Mesenchymal stem cell (in vitro differentiated cells and primary cell): Measurements from ENCODE around the gene GRK3.

Source experiments
- DNase-seq: peaks from one replicate; pipeline ENCODE4 v3.0.0-alpha.2; 2013
- H2AFZ ChIP-seq: one replicate; pipeline ENCODE4 v1.6.1; 2013; ENCODE audit warnings: low read depth, mild to moderate bottlenecking, control low read depth, inconsistent platforms, low read length, moderate library complexity
- H2AK5ac ChIP-seq: 2 replicates; pipeline ENCODE4 v1.6.1; 2013; ENCODE audit warnings: low read length, moderate library complexity, mild to moderate bottlenecking, inconsistent platforms; ENCODE audit not compliant: severe bottlenecking
- H2BK120ac ChIP-seq: one replicate; pipeline ENCODE4 v1.6.1; 2013; ENCODE audit warnings: low read depth, mild to moderate bottlenecking, inconsistent platforms, low read length, moderate library complexity
- H2BK12ac ChIP-seq, 2 experiments: one replicate each; pipeline ENCODE4 v1.6.1; 2013; ENCODE audit warnings: inconsistent platforms in 2 of 2, low read length in 2 of 2, mild to moderate bottlenecking in 2 of 2, moderate library complexity in 2 of 2, control low read depth in 1 of 2
- H2BK15ac ChIP-seq: one replicate; pipeline ENCODE4 v1.6.1; 2013; ENCODE audit warnings: mild to moderate bottlenecking, low read depth, inconsistent platforms; ENCODE audit not compliant: poor library complexity, severe bottlenecking
- H2BK5ac ChIP-seq: 2 replicates; pipeline ENCODE4 v1.6.1; 2013; ENCODE audit warnings: low read depth, mild to moderate bottlenecking, low read length, control low read depth, inconsistent platforms; ENCODE audit not compliant: poor library complexity, severe bottlenecking
- H3K14ac ChIP-seq, 2 experiments: one replicate each; pipeline ENCODE4 v1.6.1; 2013; ENCODE audit warnings: inconsistent platforms in 2 of 2, low read length in 2 of 2, control low read depth in 1 of 2, mild to moderate bottlenecking in 1 of 2, moderate library complexity in 1 of 2
- H3K18ac ChIP-seq, 2 experiments: one replicate each; pipeline ENCODE4 v1.6.1; 2013; ENCODE audit warnings: inconsistent platforms in 2 of 2, low read length in 2 of 2, control low read depth in 1 of 2, low read depth in 1 of 2, mild to moderate bottlenecking in 1 of 2
- H3K23ac ChIP-seq, 2 experiments: one replicate each; pipeline ENCODE4 v1.6.1; 2013; ENCODE audit warnings: inconsistent platforms in 2 of 2, low read length in 2 of 2, mild to moderate bottlenecking in 2 of 2, moderate library complexity in 2 of 2, control low read depth in 1 of 2
- H3K27ac ChIP-seq: 2 replicates; pipeline ENCODE4 v1.5.1; 2013; ENCODE audit warnings: mild to moderate bottlenecking, moderate library complexity, low read length, control low read depth, inconsistent platforms; ENCODE audit not compliant: poor library complexity, severe bottlenecking
- H3K27me3 ChIP-seq, 2 experiments: 2 replicates each; pipeline versions ENCODE4 v1.6.1 to v1.7.0; 2013; ENCODE audit warnings: low read length in 2 of 2, mild to moderate bottlenecking in 2 of 2, moderate library complexity in 2 of 2, control low read depth in 1 of 2, inconsistent platforms in 1 of 2; ENCODE audit not compliant: control insufficient read depth in 1 of 2, insufficient read depth in 1 of 2
- H3K36me3 ChIP-seq, 2 experiments: 2 replicates each; pipeline versions ENCODE4 v1.6.1 to v1.7.0; 2013; ENCODE audit warnings: low read length in 2 of 2, control low read depth in 1 of 2, inconsistent platforms in 1 of 2, low read depth in 1 of 2, mild to moderate bottlenecking in 1 of 2; ENCODE audit not compliant: insufficient read depth in 2 of 2, control insufficient read depth in 1 of 2
- H3K4ac ChIP-seq, 2 experiments: one replicate each; pipeline ENCODE4 v1.6.1; 2013; ENCODE audit warnings: inconsistent platforms in 2 of 2, low read length in 2 of 2, mild to moderate bottlenecking in 2 of 2, moderate library complexity in 2 of 2, control low read depth in 1 of 2, low read depth in 1 of 2
- H3K4me1 ChIP-seq: 2 replicates; pipeline ENCODE4 v1.6.1; 2013; ENCODE audit warnings: low read depth, low read length, control low read depth; ENCODE audit not compliant: control insufficient read depth, insufficient read depth
- H3K4me2 ChIP-seq: 2 replicates; pipeline ENCODE4 v1.6.1; 2013; ENCODE audit warnings: low read length, mild to moderate bottlenecking, inconsistent platforms; ENCODE audit not compliant: poor library complexity, severe bottlenecking
- H3K4me3 ChIP-seq, 2 experiments: 2 replicates each; pipeline versions ENCODE4 v1.5.1 to v1.7.0; 2013; ENCODE audit warnings: low read length in 2 of 2, mild to moderate bottlenecking in 2 of 2, control low read depth in 1 of 2, low read depth in 1 of 2; ENCODE audit not compliant: insufficient read depth in 1 of 2
- H3K79me1 ChIP-seq: replicated peaks from 2 replicates; pipeline ENCODE4 v1.6.1; 2013; ENCODE audit warnings: mild to moderate bottlenecking, control low read depth, low read length, inconsistent platforms; ENCODE audit not compliant: poor library complexity, severe bottlenecking
- H3K9ac ChIP-seq: 2 replicates; pipeline ENCODE4 v1.7.0; 2013; ENCODE audit warnings: mild to moderate bottlenecking, low read length, moderate library complexity
- H3K9me3 ChIP-seq: 2 replicates; pipeline ENCODE4 v1.7.0; 2013; ENCODE audit warnings: mild to moderate bottlenecking, low read length; ENCODE audit not compliant: control insufficient read depth
- H4K8ac ChIP-seq: one replicate; pipeline ENCODE4 v1.6.1; 2013; ENCODE audit warnings: inconsistent platforms, mild to moderate bottlenecking, low read length, moderate library complexity
- H4K91ac ChIP-seq: one replicate; pipeline ENCODE4 v1.6.1; 2013; ENCODE audit warnings: mild to moderate bottlenecking, low read length, inconsistent platforms
- WGBS: methylation state at CpG from one replicate; pipeline ENCODE4 v1.1.7; 2013; ENCODE audit warnings: mixed read lengths; 5-methylcytosine and 5-hydroxymethylcytosine counted together

Gene GRK3

GRCh38 chr22:25644122-25644521, 79.6 kb downstream of the GRK3 start:
- H4K8ac ChIP-seq: no peak overlapping the region
- no peak for DNase-seq
- no peaks in the 10 kb centered on the region for H3K27me3 ChIP-seq
- H3K79me1 ChIP-seq: no peaks in the 10 kb centered on the region
- no peak overlapping the region for H3K27ac ChIP-seq
- no peak overlapping the region for H3K9ac ChIP-seq
- H4K91ac ChIP-seq: no peak overlapping the region
- no peak overlapping the region for H3K4me2 ChIP-seq
- H2BK15ac ChIP-seq: no peak overlapping the region
- peaks cover 6% of the 10 kb centered on the region for H3K9me3 ChIP-seq
- H3K18ac ChIP-seq: no peak overlapping the region
- no peak overlapping the region for H2AK5ac ChIP-seq
- WGBS: 86% methylated on average over 3 of the region's 3 CpGs
- H3K36me3 ChIP-seq: no peaks in the 10 kb centered on the region
- H3K23ac ChIP-seq: no peak overlapping the region
- H3K4me1 ChIP-seq: no peaks in the 10 kb centered on the region
- H2BK5ac ChIP-seq: no peak overlapping the region
- H3K4me3 ChIP-seq: no peak overlapping the region
- H3K14ac ChIP-seq: no peak overlapping the region
- H2AFZ ChIP-seq: no peak overlapping the region
- no peak overlapping the region for H2BK120ac ChIP-seq
- H3K4ac ChIP-seq: no peak overlapping the region
- no peak overlapping the region for H2BK12ac ChIP-seq

- H3K4me2 ChIP-seq: no peak overlapping the region
- WGBS: 83% methylated on average over 6 of the region's 6 CpGs
- no peak overlapping the region for H3K4me3 ChIP-seq
- H3K9me3 ChIP-seq: no peaks in the 10 kb centered on the region
- no peaks in the 10 kb centered on the region for H3K4me1 ChIP-seq
- H2AFZ ChIP-seq: no peak overlapping the region
- H3K18ac ChIP-seq: no peak overlapping the region
- no peak overlapping the region for H3K23ac ChIP-seq
- no peak overlapping the region for H2BK15ac ChIP-seq
- no peak overlapping the region for H4K8ac ChIP-seq
- no peak overlapping the region for H3K9ac ChIP-seq
- H2AK5ac ChIP-seq: no peak overlapping the region
- no peak overlapping the region for H2BK12ac ChIP-seq
- H3K14ac ChIP-seq: no peak overlapping the region
- DNase-seq: no peak
- no peaks in the 10 kb centered on the region for H3K27me3 ChIP-seq
- H4K91ac ChIP-seq: no peak overlapping the region
- no peak overlapping the region for H3K27ac ChIP-seq
- no peaks in the 10 kb centered on the region for H3K36me3 ChIP-seq
- no peak overlapping the region for H3K4ac ChIP-seq
- no peak overlapping the region for H2BK5ac ChIP-seq
- H3K79me1 ChIP-seq: no peaks in the 10 kb centered on the region
- H2BK120ac ChIP-seq: no peak overlapping the region
Measured at GRCh38 chr22:25645266-25645665, 80.8 kb downstream of the GRK3 start.

- Histone ChIP-seq H3K4me2 (no peak overlapping the region), H3K27me3 (no peaks in the 10 kb centered on the region), H3K23ac (no peak overlapping the region), H3K18ac (no peak overlapping the region), H2BK15ac (no peak overlapping the region), H3K4ac (no peak overlapping the region), H3K4me1 (no peaks in the 10 kb centered on the region), H3K9me3 (no peaks in the 10 kb centered on the region), H2BK120ac (no peak overlapping the region), H3K4me3 (no peak overlapping the region), H2BK12ac (no peak overlapping the region), H3K9ac (no peak overlapping the region), H2AK5ac (no peak overlapping the region), H4K91ac (no peak overlapping the region), H3K27ac (no peak overlapping the region), H3K36me3 (no peaks in the 10 kb centered on the region), H4K8ac (no peak overlapping the region), H3K79me1 (no peaks in the 10 kb centered on the region), H2AFZ (no peak overlapping the region), H2BK5ac (no peak overlapping the region), H3K14ac (no peak overlapping the region)
- WGBS: no CpG with 5 or more reads among the region's 1 CpG
- DNase-seq: no peak
Measured at GRCh38 chr22:25645964-25646363, 81.5 kb downstream of the GRK3 start.

GRCh38 chr22:25650833-25651232, 86.4 kb downstream of the GRK3 start:
- H4K91ac ChIP-seq: no peak overlapping the region
- H2AK5ac ChIP-seq: no peak overlapping the region
- H3K4me2 ChIP-seq: no peak overlapping the region
- no peaks in the 10 kb centered on the region for H3K4me1 ChIP-seq
- H4K8ac ChIP-seq: no peak overlapping the region
- H3K79me1 ChIP-seq: no peaks in the 10 kb centered on the region
- H3K23ac ChIP-seq: no peak overlapping the region
- H2BK5ac ChIP-seq: no peak overlapping the region
- no peak overlapping the region for H3K27ac ChIP-seq
- DNase-seq: no peak
- H3K9me3 ChIP-seq: no peaks in the 10 kb centered on the region
- H2BK120ac ChIP-seq: no peak overlapping the region
- H3K14ac ChIP-seq: no peak overlapping the region
- no peak overlapping the region for H2BK15ac ChIP-seq
- H3K9ac ChIP-seq: no peak overlapping the region
- H3K4ac ChIP-seq: no peak overlapping the region
- H2AFZ ChIP-seq: no peak overlapping the region
- H2BK12ac ChIP-seq: no peak overlapping the region
- H3K27me3 ChIP-seq: no peaks in the 10 kb centered on the region
- no peak overlapping the region for H3K4me3 ChIP-seq
- no peak overlapping the region for H3K18ac ChIP-seq
- H3K36me3 ChIP-seq: no peaks in the 10 kb centered on the region
